SK-N-SH (cell line): ENCODE data around the gene DDX4. TPM values are rescaled to one million over a fixed set of nuclear protein-coding genes. Genes with fewer than 3 reads are reported as not detected.

Experiments
- CTCF ChIA-PET: fragments of 300-600, 350-600 bp; formaldehyde crosslinking; extraction: SDS; loops from one replicate; lab custom pipeline; 2021; lab: Yijun Ruan, JAX
- POLR2A ChIA-PET: fragments of 350-600 bp; sonication (Branson Sonifier 250); formaldehyde crosslinking; extraction: SDS; loops from one replicate; lab custom pipeline; 2020; ENCODE audit warnings: antibody characterized with exemption, inconsistent platforms; lab: Yijun Ruan, JAX
- DNase-seq: peaks from one replicate; pipeline ENCODE4 v3.0.0; 2012
- H2AFZ ChIP-seq: fragments of 200-600 bp; sonication (generic); 2 replicates; pipeline ENCODE4 v1.8.1; 2016; ENCODE audit warnings: antibody characterized with exemption, mild to moderate bottlenecking, low read depth
- H3F3A ChIP-seq: fragments of 200-600 bp; sonication (generic); replicated peaks from 2 replicates; pipeline ENCODE3; 2016; ENCODE audit warnings: antibody characterized with exemption, mild to moderate bottlenecking; ENCODE audit not compliant: insufficient read depth
- H3K27ac ChIP-seq, 2 experiments: fragments of 200-500 bp in 1 of 2; fragments of 200-600 bp in 1 of 2; sonication (Bioruptor generic) in 1 of 2; sonication (generic), shearing (Covaris generic) in 1 of 2; 2 replicates each; pipeline versions ENCODE4 v1.5.1 to v1.6.1; 2014 to 2016; ENCODE audit warnings: low read depth in 2 of 2, inconsistent platforms in 1 of 2, low read length in 1 of 2, mild to moderate bottlenecking in 1 of 2, mixed read lengths in 1 of 2
- H3K27me3 ChIP-seq: fragments of 200-600 bp; sonication (generic), shearing (Covaris generic); 2 replicates; pipeline ENCODE4 v1.6.1; 2016; ENCODE audit warnings: mixed run types; ENCODE audit not compliant: insufficient read depth
- H3K36me3 ChIP-seq, 2 experiments: fragments of 200-500 bp in 1 of 2; fragments of 200-600 bp in 1 of 2; sonication (Bioruptor generic) in 1 of 2; sonication (generic) in 1 of 2; replicated peaks in 1 of 2; 2 replicates each; pipeline versions ENCODE3 to v1.5.1; 2014 to 2016; ENCODE audit warnings: low read length in 1 of 2, mild to moderate bottlenecking in 1 of 2; ENCODE audit not compliant: insufficient read depth in 2 of 2, control insufficient read depth in 1 of 2
- H3K4me1 ChIP-seq, 2 experiments: fragments of 200-500 bp in 1 of 2; fragments of 200-600 bp in 1 of 2; sonication (Bioruptor generic) in 1 of 2; sonication (generic), shearing (Covaris generic) in 1 of 2; 2 replicates each; pipeline versions ENCODE4 v1.5.1 to v1.6.1; 2014 to 2016; ENCODE audit warnings: low read depth in 1 of 2, low read length in 1 of 2, mixed run types in 1 of 2; ENCODE audit not compliant: insufficient read depth in 2 of 2, control insufficient read depth in 1 of 2
- H3K4me2 ChIP-seq: fragments of 200-600 bp; sonication (generic), shearing (Covaris generic); 2 replicates; pipeline ENCODE4 v1.6.1; 2017; ENCODE audit warnings: mixed run types
- H3K4me3 ChIP-seq, 2 experiments: fragments of 200-500 bp in 1 of 2; fragments of 200-600 bp in 1 of 2; sonication (Bioruptor generic) in 1 of 2; sonication (generic), shearing (Covaris generic) in 1 of 2; 2 replicates each; pipeline versions ENCODE4 v1.5.1 to v1.8.1; 2014 to 2016; ENCODE audit warnings: low read depth in 2 of 2, inconsistent platforms in 1 of 2, low read length in 1 of 2, mild to moderate bottlenecking in 1 of 2, mixed read lengths in 1 of 2, moderate library complexity in 1 of 2
- H3K79me2 ChIP-seq: fragments of 200-600 bp; sonication (generic); 2 replicates; pipeline ENCODE4 v1.8.1; 2017; ENCODE audit warnings: mild to moderate bottlenecking; ENCODE audit not compliant: insufficient read depth
- H3K9ac ChIP-seq: fragments of 200-600 bp; sonication (generic); 2 replicates; pipeline ENCODE4 v1.6.1; 2017; ENCODE audit warnings: mixed run types
- H3K9me2 ChIP-seq: fragments of 200-600 bp; sonication (generic); 2 replicates; pipeline ENCODE4 v1.6.1; 2017; ENCODE audit warnings: mixed run types
- H3K9me3 ChIP-seq: fragments of 200-600 bp; sonication (generic); 2 replicates; pipeline ENCODE4 v1.6.1; 2017; ENCODE audit warnings: mixed run types, mild to moderate bottlenecking, moderate library complexity
- H4K20me1 ChIP-seq: fragments of 200-600 bp; sonication (generic); 2 replicates; pipeline ENCODE4 v1.6.1; 2017; ENCODE audit warnings: mild to moderate bottlenecking, mixed run types; ENCODE audit not compliant: insufficient read depth
- ELF1 ChIP-seq: IDR thresholded peaks from 2 replicates; pipeline ENCODE4 v1.4.0; 2012
- EP300 ChIP-seq, 2 experiments: IDR thresholded peaks; 2 replicates each; pipeline versions ENCODE4 v1.4.0 to v1.6.1; 2012; ENCODE audit warnings: borderline replicate concordance in 1 of 2, low read depth in 1 of 2, low read length in 1 of 2
- EZH2phosphoT487 ChIP-seq: fragments of 200-600 bp; sonication (generic); IDR thresholded peaks from 2 replicates; pipeline ENCODE4 v1.6.1; 2017; ENCODE audit warnings: low read depth, mixed run types, mild to moderate bottlenecking, antibody characterized with exemption, moderate library complexity, borderline replicate concordance
- FOSL2 ChIP-seq: IDR thresholded peaks from 2 replicates; pipeline ENCODE4 v1.4.0; 2012; ENCODE audit warnings: low read depth, mild to moderate bottlenecking, moderate library complexity, borderline replicate concordance
- FOXM1 ChIP-seq: IDR thresholded peaks from 2 replicates; pipeline ENCODE4 v1.4.0; 2012; ENCODE audit warnings: low read depth, mild to moderate bottlenecking
- GABPA ChIP-seq: IDR thresholded peaks from 2 replicates; pipeline ENCODE4 v1.4.0; 2012; ENCODE audit warnings: low read depth, mild to moderate bottlenecking
- MAX ChIP-seq: IDR thresholded peaks from 2 replicates; pipeline ENCODE4 v1.4.0; 2012; ENCODE audit warnings: low read depth
- MEF2A ChIP-seq: IDR thresholded peaks from 2 replicates; pipeline ENCODE4 v1.4.0; 2012; ENCODE audit warnings: low read depth, borderline replicate concordance
- MXI1 ChIP-seq: IDR thresholded peaks from 2 replicates; pipeline ENCODE4 v1.6.1; 2012; ENCODE audit warnings: mild to moderate bottlenecking, low read depth, low read length, improper control_type of control experiment
- NFIC ChIP-seq: IDR thresholded peaks from 2 replicates; pipeline ENCODE4 v1.4.0; 2012; ENCODE audit warnings: borderline replicate concordance
- NRF1 ChIP-seq: IDR thresholded peaks from 2 replicates; pipeline ENCODE4 v1.6.1; 2012; ENCODE audit warnings: low read depth, mild to moderate bottlenecking, low read length
- PBX3 ChIP-seq: IDR thresholded peaks from 2 replicates; pipeline ENCODE4; 2012
- RAD21 ChIP-seq: IDR thresholded peaks from 2 replicates; pipeline ENCODE4 v1.6.1; 2012; ENCODE audit warnings: mild to moderate bottlenecking, low read length
- RCOR1 ChIP-seq: fragments of 150-350 bp; IDR thresholded peaks from 2 replicates; pipeline ENCODE4 v1.6.1; 2017; ENCODE audit warnings: antibody characterized with exemption, low read length
- REST ChIP-seq: IDR thresholded peaks from 2 replicates; pipeline ENCODE4 v1.6.1; 2012; ENCODE audit warnings: mild to moderate bottlenecking, low read depth, low read length, moderate library complexity
- TCF12 ChIP-seq: IDR thresholded peaks from 2 replicates; pipeline ENCODE4 v1.4.0; 2012
- TEAD4 ChIP-seq: IDR thresholded peaks from 2 replicates; pipeline ENCODE4 v1.4.0; 2012; ENCODE audit warnings: mild to moderate bottlenecking, borderline replicate concordance; ENCODE audit not compliant: insufficient read depth
- USF1 ChIP-seq: IDR thresholded peaks from 2 replicates; pipeline ENCODE4 v1.4.0; 2012; ENCODE audit warnings: low read depth, borderline replicate concordance
- YY1 ChIP-seq: IDR thresholded peaks from 2 replicates; pipeline ENCODE4 v1.4.0; 2012; ENCODE audit warnings: low read depth, mild to moderate bottlenecking
- WGBS: methylation state at CpG from one replicate; pipeline ENCODE4 v1.1.6; 2017; ENCODE audit warnings: low lambda C conversion rate; 5-methylcytosine and 5-hydroxymethylcytosine counted together
- polyA plus RNA-seq, 3 experiments: library from polyadenylated mRNA; depleted of rRNA; stranded (reverse); fragments of >200 nt; gene quantifications; 2 replicates each; pipeline ENCODE4 v1.2.3, GENCODE V29; 2012

The DDX4 gene
- polyA plus RNA-seq, 1 of the 3 experiments (the other 2 are of a cell fraction), result not detected

- Histone ChIP-seq H3K4me3 (no peak overlapping the region), H3K4me2 (no peak overlapping the region), H3K9me2 (no peaks in the 10 kb centered on the region), H2AFZ (no peak overlapping the region), H3K27me3 (no peaks in the 10 kb centered on the region), H3K79me2 (no peaks in the 10 kb centered on the region), H3K9ac (no peak overlapping the region), H4K20me1 (no peaks in the 10 kb centered on the region), H3K4me1 (peaks cover 0 to 6% of the 10 kb centered on the region in 2 experiments; a peak in 2 of 4 replicates), H3K27ac (no peak overlapping the region), H3K36me3 (no peaks in the 10 kb centered on the region), H3F3A (peaks cover 20% of the 10 kb centered on the region), H3K9me3 (no peaks in the 10 kb centered on the region)
- POLR2A ChIA-PET, result no interaction called here
- no peak for TF ChIP-seq RCOR1
- no peak for TF ChIP-seq NFIC
- TF ChIP-seq EP300 (IDR thresholded peaks at IDR 0.05; ENCODE audit: borderline replicate concordance in 1 of 2, low read depth in 1 of 2, low read length in 1 of 2), result no peak
- no peak for TF ChIP-seq RAD21
- TF ChIP-seq FOSL2, result no peak
- TF ChIP-seq TEAD4, result no peak
- no peak for TF ChIP-seq NRF1
- no peak for TF ChIP-seq USF1
- no peak for TF ChIP-seq EZH2phosphoT487
- TF ChIP-seq MAX, result no peak
- no peak for TF ChIP-seq REST
- TF ChIP-seq GABPA, result no peak
- TF ChIP-seq PBX3, result no peak
- TF ChIP-seq FOXM1, result no peak
- TF ChIP-seq MEF2A, result no peak
- TF ChIP-seq TCF12, result no peak
- no peak for TF ChIP-seq MXI1
- TF ChIP-seq YY1, result no peak
- no peak for TF ChIP-seq ELF1
- DNase-seq, result no peak
- CTCF ChIA-PET, result interaction anchor here (1.0 kb wide), 1 partner anchor 50 kb away, joined by 3 read pairs; no protein-coding TSS in a partner anchor
- 60% methylated on average over 2 of the region's 2 CpGs for WGBS
These were observed 110.9 kb downstream of the DDX4 start for GRCh38 chr5:55848783-55849182.
